Measurements from ENCODE around the gene CRTAC1. TPM values are rescaled to one million over a fixed set of nuclear protein-coding genes. Genes with fewer than 3 reads are reported as not detected.

The CRTAC1 gene, protein sequence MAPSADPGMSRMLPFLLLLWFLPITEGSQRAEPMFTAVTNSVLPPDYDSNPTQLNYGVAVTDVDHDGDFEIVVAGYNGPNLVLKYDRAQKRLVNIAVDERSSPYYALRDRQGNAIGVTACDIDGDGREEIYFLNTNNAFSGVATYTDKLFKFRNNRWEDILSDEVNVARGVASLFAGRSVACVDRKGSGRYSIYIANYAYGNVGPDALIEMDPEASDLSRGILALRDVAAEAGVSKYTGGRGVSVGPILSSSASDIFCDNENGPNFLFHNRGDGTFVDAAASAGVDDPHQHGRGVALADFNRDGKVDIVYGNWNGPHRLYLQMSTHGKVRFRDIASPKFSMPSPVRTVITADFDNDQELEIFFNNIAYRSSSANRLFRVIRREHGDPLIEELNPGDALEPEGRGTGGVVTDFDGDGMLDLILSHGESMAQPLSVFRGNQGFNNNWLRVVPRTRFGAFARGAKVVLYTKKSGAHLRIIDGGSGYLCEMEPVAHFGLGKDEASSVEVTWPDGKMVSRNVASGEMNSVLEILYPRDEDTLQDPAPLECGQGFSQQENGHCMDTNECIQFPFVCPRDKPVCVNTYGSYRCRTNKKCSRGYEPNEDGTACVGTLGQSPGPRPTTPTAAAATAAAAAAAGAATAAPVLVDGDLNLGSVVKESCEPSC
- 2.0 and 2.2 TPM in 2 replicates for total RNA-seq

- peak; percentile 10 to 60 for DNase-seq (ENCODE audit: low read depth in 2 of 2)
These were observed at the start of gene CRTAC1 for GRCh38 chr10:98030093-98030821. TSS of gene CRTAC1 (minus strand) at chr10:98030621. CDS start at chr10:98030472, 149 bp downstream.

DNA sequence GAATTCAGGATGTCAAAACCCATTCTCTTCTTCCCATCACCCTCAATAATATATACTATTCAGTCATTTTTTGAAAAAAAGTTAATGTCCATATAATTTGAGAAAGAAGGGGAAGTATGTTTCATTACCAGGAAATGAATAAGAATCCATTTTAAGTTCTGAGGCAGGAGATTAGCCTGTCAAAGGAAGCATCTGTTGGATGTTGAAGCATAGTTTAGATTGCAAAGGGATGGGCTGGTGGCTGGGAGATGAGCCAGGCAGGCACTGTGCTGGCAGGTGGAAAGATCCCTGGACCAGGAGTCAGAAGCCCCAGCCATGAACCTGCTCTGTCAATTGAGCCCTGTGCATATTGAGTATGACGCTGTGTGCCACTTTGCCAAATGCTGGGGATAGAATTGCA is 48.4 kb upstream of the CRTAC1 start:
- peak; percentile 46 to 52 for DNase-seq (ENCODE audit: low read depth in 2 of 2)

GRCh38 chr10:98077223-98077622 is 46.8 kb upstream of the CRTAC1 start:
- no peak for DNase-seq (ENCODE audit: low read depth in 2 of 2)

DNA sequence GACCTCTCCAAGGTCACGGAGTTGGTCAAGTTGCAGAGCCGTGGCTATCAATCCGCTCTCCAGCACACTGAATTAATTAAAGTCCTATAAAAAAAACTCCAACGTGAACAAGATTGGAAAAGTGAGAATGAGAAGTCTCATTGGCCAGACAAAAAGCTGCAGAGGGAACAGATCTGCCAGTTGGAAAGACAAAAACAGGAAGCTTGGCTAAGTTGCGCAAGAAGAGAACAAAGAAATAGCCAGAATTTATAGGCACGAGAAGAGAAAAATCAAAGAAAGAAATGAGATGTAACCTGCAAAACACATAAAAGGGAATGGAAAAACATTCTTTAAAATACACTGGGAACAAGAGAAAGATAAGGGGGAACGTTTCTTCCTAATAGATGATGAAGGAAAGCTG is 45.7 kb upstream of the CRTAC1 start:
- DNase-seq (ENCODE audit: low read depth in 2 of 2), result no peak

- peak; percentile 32 to 52 for DNase-seq (ENCODE audit: low read depth in 2 of 2)
These were observed 44.0 kb upstream of the CRTAC1 start for GRCh38 chr10:98074315-98074911.

DNA sequence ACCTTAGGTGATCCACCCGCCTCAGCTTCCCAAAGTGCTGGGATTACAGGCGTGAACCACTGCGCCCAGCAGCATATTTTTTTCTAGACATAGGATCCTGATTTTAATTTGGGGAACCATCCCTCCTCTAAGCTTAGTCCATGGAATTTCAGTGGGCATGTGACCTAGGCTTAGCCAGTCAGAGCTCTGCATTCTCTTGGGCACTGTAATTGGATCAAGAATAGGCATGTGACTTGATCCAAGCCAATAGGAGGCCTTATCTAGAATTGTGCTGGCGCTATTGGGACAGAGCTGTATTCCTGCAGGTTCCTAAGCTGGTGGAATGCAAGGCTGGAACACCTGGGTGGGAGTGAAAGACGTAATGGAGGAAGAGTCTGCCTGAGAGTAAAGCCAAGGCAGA is 36.7 kb upstream of the CRTAC1 start:
- no peak for DNase-seq (ENCODE audit: low read depth in 2 of 2)

DNA sequence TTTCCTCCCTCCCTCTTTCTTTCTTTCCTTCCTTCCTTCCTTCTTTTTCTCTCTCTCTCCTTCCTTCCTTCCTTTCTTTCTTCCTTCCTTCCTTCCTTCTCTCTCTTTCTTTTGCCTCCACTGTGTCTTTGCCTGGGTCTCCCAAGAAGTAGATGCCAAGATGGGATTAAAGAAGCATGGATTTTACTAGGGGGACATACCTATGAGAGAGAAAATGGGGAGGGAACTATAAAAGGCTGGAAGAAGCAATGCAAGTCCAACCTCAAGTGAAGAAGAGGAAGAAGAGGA is 33.3 kb upstream of the CRTAC1 start:
- no peak for DNase-seq (ENCODE audit: low read depth in 2 of 2)

- no peak for DNase-seq (ENCODE audit: low read depth in 2 of 2)
These were observed 32.0 kb upstream of the CRTAC1 start for GRCh38 chr10:98062424-98062823.

GRCh38 chr10:98060079-98060478 is 29.7 kb upstream of the CRTAC1 start:
- DNase-seq (ENCODE audit: low read depth in 2 of 2), result no peak

DNA sequence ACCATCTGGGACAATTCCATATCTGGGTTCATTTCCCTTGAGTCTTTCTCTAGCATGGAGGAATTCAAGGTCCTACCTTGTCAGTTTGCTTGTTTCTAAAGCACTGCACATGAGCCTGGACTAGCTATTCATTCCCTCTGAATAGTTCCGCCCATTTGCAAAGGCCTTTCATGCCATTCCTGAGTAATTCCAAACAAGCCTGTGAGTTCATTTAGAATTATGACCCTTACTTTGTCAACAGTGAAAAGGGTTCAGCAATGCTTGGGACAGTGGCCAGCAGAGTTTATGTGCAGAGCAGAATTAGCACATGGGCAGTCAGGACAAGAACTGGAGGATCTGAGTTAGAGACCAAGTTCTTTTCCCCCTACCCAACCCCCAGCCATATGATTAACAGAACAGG is 27.9 kb upstream of the CRTAC1 start:
- no peak for DNase-seq (ENCODE audit: low read depth in 2 of 2)

DNA sequence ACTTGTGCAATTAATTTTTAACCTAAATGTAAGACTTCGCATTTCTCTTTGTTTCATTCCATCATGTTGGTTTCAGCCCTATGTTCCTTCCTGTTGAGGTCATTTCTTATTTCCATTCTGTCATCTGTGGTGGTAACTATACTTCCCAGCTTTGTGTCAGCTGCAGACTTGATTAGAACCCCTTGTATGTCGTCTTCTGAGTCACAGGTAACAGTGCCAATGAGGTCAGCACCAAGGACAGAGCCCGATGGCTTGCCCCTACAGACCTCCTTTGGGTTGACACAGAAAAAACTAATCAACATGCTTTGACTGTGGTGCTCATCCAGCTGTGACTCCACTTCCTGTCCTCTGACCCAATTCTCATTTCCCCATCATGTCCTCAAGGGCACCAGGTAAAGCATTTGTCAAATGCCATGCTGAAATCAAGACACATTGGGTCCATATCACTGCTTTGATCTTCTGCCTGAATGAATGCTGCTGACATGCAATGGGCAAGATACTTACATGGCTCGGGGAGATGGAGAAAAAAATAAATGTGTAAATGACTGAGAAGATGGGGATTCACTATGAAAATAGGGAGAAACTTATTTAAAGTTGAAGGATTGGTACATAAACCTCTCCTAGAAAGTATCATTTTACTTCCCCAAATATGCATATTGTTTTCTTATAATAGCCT is 25.6 kb upstream of the CRTAC1 start:
- peak; percentile 30 to 32 for DNase-seq (ENCODE audit: low read depth in 2 of 2)

GRCh38 chr10:98047009-98047741 is 16.8 kb upstream of the CRTAC1 start:
- no peak for DNase-seq (ENCODE audit: low read depth in 2 of 2)

GRCh38 chr10:98045785-98046389 is 15.5 kb upstream of the CRTAC1 start:
- DNase-seq (ENCODE audit: low read depth in 2 of 2), result peak; percentile 61 to 74

- DNase-seq (ENCODE audit: low read depth in 2 of 2), result peak; percentile 70 to 77
These were observed 11.1 kb upstream of the CRTAC1 start for GRCh38 chr10:98041352-98042043.

DNA sequence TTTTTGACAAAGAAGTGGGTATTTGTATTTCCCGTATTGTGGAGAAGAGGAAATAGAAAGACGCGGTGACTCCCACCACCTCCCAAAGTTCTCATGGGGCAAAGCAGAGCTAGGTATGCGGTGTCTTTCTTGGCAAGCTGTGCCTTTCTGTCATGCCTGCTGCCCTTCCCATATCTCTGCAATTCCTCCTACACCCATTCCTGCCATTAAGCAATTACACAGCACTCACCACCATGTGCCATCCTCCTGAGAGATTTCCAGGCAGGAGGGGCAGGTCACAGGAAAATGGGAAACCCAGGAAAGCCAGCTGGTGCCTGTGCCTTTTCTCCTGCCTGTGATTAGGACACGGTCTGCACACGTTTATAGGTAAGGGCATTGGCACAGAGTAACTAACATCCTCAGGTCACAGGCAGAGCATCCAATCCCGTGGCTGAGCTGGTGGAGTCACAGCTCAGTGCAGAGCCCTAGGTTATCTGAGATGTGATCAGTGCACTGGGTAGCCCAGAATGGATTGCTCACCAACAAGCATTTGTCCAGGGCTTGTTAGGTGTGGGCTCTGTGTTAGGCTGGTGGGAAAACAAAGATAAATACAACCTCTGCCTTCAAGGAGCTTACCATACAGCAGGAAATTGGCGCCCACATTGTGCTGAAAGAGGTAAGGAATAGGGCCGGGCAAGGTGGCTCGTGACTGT is 9.4 kb upstream of the CRTAC1 start:
- DNase-seq (ENCODE audit: low read depth in 2 of 2), result no peak

GRCh38 chr10:98038288-98038687 is 7.9 kb upstream of the CRTAC1 start:
- no peak for DNase-seq (ENCODE audit: low read depth in 2 of 2)

DNA sequence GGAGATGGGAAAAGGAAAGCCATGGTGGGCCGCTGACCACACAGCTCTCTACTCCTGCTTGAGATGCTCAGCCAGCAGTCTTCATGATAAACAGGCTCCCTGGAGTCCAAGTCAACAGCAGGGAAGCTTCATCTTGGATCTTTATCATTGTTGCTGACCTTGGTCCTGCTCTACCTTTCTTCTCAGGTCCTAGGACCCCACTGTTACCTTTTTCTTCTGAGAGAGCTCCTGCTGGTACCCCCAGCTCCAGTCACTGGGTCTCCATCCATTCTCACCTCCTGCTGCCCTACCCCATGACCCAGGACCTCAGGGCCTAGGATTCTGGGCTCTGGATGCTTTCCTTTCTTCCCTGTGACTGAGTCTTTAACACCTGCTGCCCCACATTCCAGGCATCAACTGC is 5.2 kb upstream of the CRTAC1 start:
- no peak for DNase-seq (ENCODE audit: low read depth in 2 of 2)

DNA sequence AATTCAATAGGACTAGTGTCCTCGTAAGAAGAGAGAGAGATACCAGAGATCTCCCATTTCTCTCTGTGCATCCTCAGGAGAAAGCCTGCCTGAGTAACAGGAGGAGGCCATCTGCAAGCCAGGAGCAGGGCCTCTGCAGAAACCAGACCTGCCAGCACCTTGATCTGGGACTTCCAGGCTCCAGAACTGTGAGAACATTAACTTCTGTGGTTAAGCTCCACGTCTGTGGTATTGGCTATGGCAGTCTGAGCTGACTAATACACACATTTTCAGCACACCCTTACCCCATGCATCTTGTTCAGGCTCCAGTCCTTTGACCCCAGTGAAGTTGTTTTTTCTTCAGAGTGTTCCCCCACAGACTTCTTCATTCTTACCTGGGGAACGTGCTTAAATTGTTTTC is 3.1 kb upstream of the CRTAC1 start:
- DNase-seq (ENCODE audit: low read depth in 2 of 2), result no peak

- DNase-seq (ENCODE audit: low read depth in 2 of 2), result no peak
These were observed 1.0 kb upstream of the CRTAC1 start for GRCh38 chr10:98031440-98031839.
